Stomach (tissue), 9 donors: ENCODE measurements around the gene SCNM1. TPM values are rescaled to one million over a fixed set of nuclear protein-coding genes. Genes with fewer than 3 reads are reported as not detected.
"Not testable (repeated sequence)": the region's sequence is repeated elsewhere in the genome, so short reads cannot be mapped to it uniquely, and the experiment has no call there.

Experiments
- DNase-seq, 2 donors: peaks; one replicate each; pipeline versions ENCODE4 v3.0.0 to v3.0.0-alpha.2; 2013 to 2019
- H3K27ac ChIP-seq, 5 donors: fragments of 200-600 bp in 4 of 5; sonication (generic) in 4 of 5; one replicate each; pipeline ENCODE4 v1.5.1; 2013 to 2019; ENCODE audit warnings: mild to moderate bottlenecking in 1 of 5, moderate library complexity in 1 of 5
- H3K27me3 ChIP-seq, 3 donors: fragments of 200-600 bp; sonication (generic); one replicate each; pipeline ENCODE4 v1.5.1; 2017 to 2019; ENCODE audit warnings: mixed run types in 1 of 3
- H3K36me3 ChIP-seq, 4 donors: fragments of 200-600 bp; sonication (generic); 1 replicate in 3 of 4; 2 replicates in 1 of 4; pipeline ENCODE4 v1.5.1; 2016 to 2019
- H3K4me1 ChIP-seq, 4 donors: fragments of 200-600 bp; sonication (generic); one replicate each; pipeline ENCODE4 v1.5.1; 2016 to 2019
- H3K4me3 ChIP-seq, 4 donors: fragments of 200-600 bp; sonication (generic) in 3 of 4; one replicate each; pipeline ENCODE4 v1.5.1; 2016 to 2019; ENCODE audit warnings: mild to moderate bottlenecking in 1 of 4
- H3K9me3 ChIP-seq, 4 donors: fragments of 200-600 bp; sonication (generic); one replicate each; pipeline ENCODE4 v1.5.1; 2016 to 2019
- EP300 ChIP-seq: sonication (generic); formaldehyde crosslinking; IDR thresholded peaks from one replicate; pipeline ENCODE4 v1.6.1; 2017; ENCODE audit warnings: antibody characterized with exemption
- POLR2A ChIP-seq, 4 donors: fragments of 450-650 bp; IDR thresholded peaks; one replicate each; pipeline ENCODE4 v1.6.1; 2016; ENCODE audit warnings: antibody characterized with exemption in 4 of 4, control low read depth in 2 of 4, mild to moderate bottlenecking in 1 of 4, moderate library complexity in 1 of 4
- POLR2AphosphoS5 ChIP-seq, 3 donors: sonication (generic); formaldehyde crosslinking; IDR thresholded peaks; one replicate each; pipeline ENCODE4 v1.6.1; 2016; ENCODE audit warnings: antibody characterized with exemption in 3 of 3
- WGBS, 5 donors: extraction: QIAGEN DNeasy Blood & Tissue Kit in 3 of 5; methylation state at CpG; one replicate each; pipeline versions ENCODE4 v1.1.5 to v1.1.7; 2013 to 2018; 5-methylcytosine and 5-hydroxymethylcytosine counted together
- intact Hi-C: fragments of 100-400 bp; cut with DNase I; formaldehyde crosslinking; loops from one replicate; pipeline ENCODE4 v1.15.1; 2023; ENCODE audit warnings: low total_unique reads
- polyA plus RNA-seq, 3 donors: library from polyadenylated mRNA; stranded (reverse); fragments of 200-250 nt; gene quantifications; one replicate each; pipeline ENCODE4 v1.2.3, GENCODE V29; 2013
- total RNA-seq, 5 donors: library from RNA; depleted of rRNA; stranded (reverse); fragments of >200 nt; gene quantifications; one replicate each; pipeline versions ENCODE4 v1.1.0 to v1.2.3, GENCODE V29; 2014 to 2016
- TF ChIP-seq, protein P1 (sequence below), 7 experiments: fragments of 450-650 bp in 4 of 7; fragments of 200-600 bp in 3 of 7; sonication (generic) in 3 of 7; IDR thresholded peaks; one replicate each; pipeline ENCODE4 v1.5.1; 2016 to 2019; ENCODE audit warnings: antibody characterized with exemption in 7 of 7, control low read depth in 2 of 7, mild to moderate bottlenecking in 1 of 7
- donor health status: healthy with polysubstance abuse.
- donor health status: Bipolar disorder and iron deficiency.
- donor health status: healthy.

The SCNM1 gene
- total and polyA plus RNA-seq, 8 donors, result 4.5 to 66.3 (median 26.3) TPM

DNA sequence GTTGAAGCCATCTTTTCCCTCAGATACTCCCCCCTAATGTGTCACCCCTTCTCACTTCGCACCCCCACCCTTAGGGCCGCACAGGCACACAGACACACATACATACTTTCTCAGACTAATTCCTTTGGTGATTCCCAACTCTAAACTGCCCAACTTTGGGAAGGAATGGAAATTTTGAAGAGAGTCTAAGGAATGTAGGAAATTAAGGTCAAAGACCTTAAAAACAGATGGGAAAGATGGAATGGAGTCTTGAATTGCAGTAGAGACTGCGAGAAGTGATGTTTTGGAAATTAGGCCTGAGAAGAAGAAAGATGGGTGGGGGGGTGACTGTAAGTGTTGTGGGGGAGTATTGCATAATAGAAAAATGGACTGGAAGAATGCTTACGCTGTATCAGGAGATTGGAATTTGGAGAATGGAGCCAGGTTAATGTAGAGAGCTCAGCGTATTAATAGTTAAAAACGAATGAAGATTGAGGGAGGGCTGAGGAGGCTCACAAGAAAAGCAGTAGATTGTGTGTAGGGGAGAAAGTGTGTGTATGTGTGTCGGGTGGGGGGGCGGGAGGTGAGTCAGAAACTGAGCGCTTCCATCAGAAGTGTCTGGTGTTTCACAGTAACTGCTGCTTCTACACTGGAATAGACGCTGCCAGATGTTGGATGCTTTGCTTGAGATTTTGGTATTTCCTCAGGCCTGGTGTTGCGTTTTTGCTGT, 34.1 kb downstream of the SCNM1 start:
- H3K27me3 ChIP-seq, result no peaks in the 10 kb centered on the region
- intact Hi-C loops, result no loop called here
- H3K9me3 ChIP-seq, result no peaks in the 10 kb centered on the region
- H3K36me3 ChIP-seq, result peaks cover 8 to 23% (median 17%) of the 10 kb centered on the region in 4 donors
- TF ChIP-seq, protein P1, sequence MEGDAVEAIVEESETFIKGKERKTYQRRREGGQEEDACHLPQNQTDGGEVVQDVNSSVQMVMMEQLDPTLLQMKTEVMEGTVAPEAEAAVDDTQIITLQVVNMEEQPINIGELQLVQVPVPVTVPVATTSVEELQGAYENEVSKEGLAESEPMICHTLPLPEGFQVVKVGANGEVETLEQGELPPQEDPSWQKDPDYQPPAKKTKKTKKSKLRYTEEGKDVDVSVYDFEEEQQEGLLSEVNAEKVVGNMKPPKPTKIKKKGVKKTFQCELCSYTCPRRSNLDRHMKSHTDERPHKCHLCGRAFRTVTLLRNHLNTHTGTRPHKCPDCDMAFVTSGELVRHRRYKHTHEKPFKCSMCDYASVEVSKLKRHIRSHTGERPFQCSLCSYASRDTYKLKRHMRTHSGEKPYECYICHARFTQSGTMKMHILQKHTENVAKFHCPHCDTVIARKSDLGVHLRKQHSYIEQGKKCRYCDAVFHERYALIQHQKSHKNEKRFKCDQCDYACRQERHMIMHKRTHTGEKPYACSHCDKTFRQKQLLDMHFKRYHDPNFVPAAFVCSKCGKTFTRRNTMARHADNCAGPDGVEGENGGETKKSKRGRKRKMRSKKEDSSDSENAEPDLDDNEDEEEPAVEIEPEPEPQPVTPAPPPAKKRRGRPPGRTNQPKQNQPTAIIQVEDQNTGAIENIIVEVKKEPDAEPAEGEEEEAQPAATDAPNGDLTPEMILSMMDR (IDR thresholded peaks at IDR 0.05), result no peak
- TF ChIP-seq POLR2A (IDR thresholded peaks at IDR 0.05), result no peak
- TF ChIP-seq EP300, result no peak
- no peak for TF ChIP-seq POLR2AphosphoS5 (IDR thresholded peaks at IDR 0.05)
- WGBS, 5 donors, result 15 to 27% (median 22%) methylated on average over 11 of the region's 11 CpGs
- H3K4me1 ChIP-seq, result peaks cover 37 to 78% (median 58%) of the 10 kb centered on the region in 4 donors
- DNase-seq, result peak in 1 of 2 donors; percentile 59
- peak overlapping the region; percentile 45 to 94 (median 93) for H3K27ac ChIP-seq
- peak overlapping the region; percentile 73 to 91 (median 74) for H3K4me3 ChIP-seq

DNA sequence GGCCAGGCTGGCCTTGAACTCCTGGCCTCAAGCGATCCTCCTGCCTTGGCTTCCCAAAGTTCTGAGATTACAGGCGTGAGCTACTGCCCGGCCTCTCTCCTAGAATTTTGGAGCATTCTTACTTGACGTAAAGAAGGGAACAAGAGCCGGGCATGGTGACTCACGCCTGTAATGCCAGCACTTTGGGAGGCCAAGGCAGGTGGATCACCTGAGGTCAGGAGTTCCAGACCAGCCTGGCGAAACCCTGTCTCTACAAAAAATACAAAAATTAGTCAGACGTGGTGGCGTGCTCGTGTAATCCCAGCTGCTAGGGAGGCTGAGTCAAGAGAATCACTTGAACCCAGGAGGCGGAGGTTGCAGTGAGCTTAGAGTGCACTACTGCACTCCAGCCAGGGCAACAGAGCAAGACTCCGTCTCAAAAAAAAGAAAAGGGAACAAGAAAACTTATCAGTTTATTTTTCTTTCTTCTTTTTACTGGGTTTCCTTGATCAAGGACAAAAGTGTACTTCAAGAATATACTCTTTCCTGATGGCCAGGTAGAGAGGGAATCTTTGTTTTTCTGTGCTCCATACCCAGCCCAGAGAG, 39.5 kb downstream of the SCNM1 start:
- WGBS, 5 donors, result 86 to 94% (median 93%) methylated on average over 12 of the region's 12 CpGs
- H3K4me1 ChIP-seq, result peaks cover 21 to 62% (median 39%) of the 10 kb centered on the region in 4 donors

DNA sequence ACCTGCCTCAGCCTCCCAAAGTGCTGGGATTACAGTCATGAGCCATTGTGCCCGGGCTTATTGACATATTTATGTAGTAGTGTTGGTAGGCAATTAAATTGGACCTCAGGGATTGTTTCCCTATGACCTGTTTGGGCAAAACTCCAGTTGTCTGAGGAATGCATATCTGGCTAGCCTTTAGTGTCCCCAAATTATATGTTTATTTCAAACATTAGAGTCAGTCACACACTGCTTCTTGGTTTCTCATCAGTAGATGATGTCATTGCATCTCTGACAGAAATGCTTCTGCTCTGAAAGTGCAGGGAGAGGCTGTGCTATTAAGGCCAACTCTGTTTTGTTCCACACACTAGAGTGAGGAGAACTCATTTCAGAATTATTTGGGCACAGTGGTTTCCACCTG, 44.9 kb downstream of the SCNM1 start:
- Histone ChIP-seq H3K9me3 (no peaks in the 10 kb centered on the region), H3K27ac (no peak overlapping the region), H3K27me3 (no peaks in the 10 kb centered on the region), H3K4me3 (no peak overlapping the region), H3K36me3 (peaks cover 14 to 68% (median 56%) of the 10 kb centered on the region in 4 donors), H3K4me1 (peaks cover 0 to 51% (median 18%) of the 10 kb centered on the region in 4 donors)
- TF ChIP-seq EP300, result no peak
- no peak for TF ChIP-seq POLR2AphosphoS5 (IDR thresholded peaks at IDR 0.05)
- TF ChIP-seq POLR2A (IDR thresholded peaks at IDR 0.05), result no peak
- TF ChIP-seq, protein P1 (IDR thresholded peaks at IDR 0.05), result no peak
- no peak for DNase-seq
- WGBS, 5 donors, result 78 to 100% (median 83%) methylated on average over 1 of the region's 1 CpG
- intact Hi-C loops, result no loop called here

More for the DNA sequence above, 39.5 kb downstream of the SCNM1 start:
- DNase-seq, H3K4me3 ChIP-seq, H3K27me3 ChIP-seq, H3K9me3 ChIP-seq, H3K27ac ChIP-seq, intact Hi-C loops: not testable (repeated sequence)
- H3K36me3 ChIP-seq, result peaks cover 18 to 67% (median 62%) of the 10 kb centered on the region in 4 donors

DNA sequence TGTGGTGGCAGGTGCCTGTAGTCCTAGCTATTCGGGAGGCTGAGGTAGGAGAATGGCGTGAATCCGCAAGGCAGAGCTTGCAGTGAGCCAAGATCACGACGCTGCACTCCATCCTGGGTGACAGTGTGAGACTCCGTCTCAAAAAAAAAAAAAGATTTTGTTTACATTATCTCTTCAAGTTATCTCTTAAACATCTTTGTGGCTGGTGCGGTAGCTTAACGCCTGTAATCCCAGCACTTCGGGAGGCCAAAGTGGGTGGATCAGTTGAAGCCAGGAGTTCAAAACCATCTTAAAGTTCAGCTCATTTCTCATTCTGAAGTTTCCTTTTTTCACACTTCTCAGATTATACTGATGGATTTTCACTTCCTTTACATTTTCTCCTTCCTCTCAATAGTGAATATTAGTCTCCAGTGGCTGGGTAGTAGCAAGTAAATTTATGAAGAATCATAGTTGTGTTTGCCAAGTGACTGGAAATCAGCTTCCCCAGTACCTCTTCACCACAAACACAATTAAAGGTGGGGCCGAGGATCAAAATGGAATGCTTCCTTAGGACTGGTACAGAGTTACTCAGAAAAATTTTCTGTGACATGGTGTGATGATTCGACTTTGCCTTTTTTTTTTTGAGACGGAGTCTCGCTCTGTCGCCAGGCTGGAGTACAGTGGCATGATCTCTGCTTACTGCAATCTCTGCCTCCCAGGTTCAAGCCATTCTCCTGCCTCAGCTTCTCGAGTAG, 46.2 kb downstream of the SCNM1 start:
- H3K27ac ChIP-seq, result no peak overlapping the region
- DNase-seq, result no peak
- intact Hi-C loops, result no loop called here
- peaks cover 0 to 45% (median 19%) of the 10 kb centered on the region in 4 donors for H3K4me1 ChIP-seq
- WGBS, 5 donors, result 75 to 86% (median 85%) methylated on average over 15 of the region's 15 CpGs
- H3K27me3 ChIP-seq, result no peaks in the 10 kb centered on the region
- no peaks in the 10 kb centered on the region for H3K9me3 ChIP-seq
- no peak overlapping the region for H3K4me3 ChIP-seq
- H3K36me3 ChIP-seq, result peaks cover 8 to 59% (median 48%) of the 10 kb centered on the region in 4 donors
- no peak for TF ChIP-seq POLR2AphosphoS5 (IDR thresholded peaks at IDR 0.05)
- TF ChIP-seq, protein P1 (IDR thresholded peaks at IDR 0.05), result no peak
- no peak for TF ChIP-seq EP300
- no peak for TF ChIP-seq POLR2A (IDR thresholded peaks at IDR 0.05)
